SK-N-SH (cell line): ENCODE data around the gene PARP12. TPM values are rescaled to one million over a fixed set of nuclear protein-coding genes. Genes with fewer than 3 reads are reported as not detected.

ENCODE experiments used
- CTCF ChIA-PET: fragments of 300-600, 350-600 bp; formaldehyde crosslinking; extraction: SDS; loops from one replicate; lab custom pipeline; 2021; lab: Yijun Ruan, JAX
- POLR2A ChIA-PET: fragments of 350-600 bp; sonication (Branson Sonifier 250); formaldehyde crosslinking; extraction: SDS; loops from one replicate; lab custom pipeline; 2020; ENCODE audit warnings: antibody characterized with exemption, inconsistent platforms; lab: Yijun Ruan, JAX
- DNase-seq: peaks from one replicate; pipeline ENCODE4 v3.0.0; 2012
- H2AFZ ChIP-seq: fragments of 200-600 bp; sonication (generic); 2 replicates; pipeline ENCODE4 v1.8.1; 2016; ENCODE audit warnings: antibody characterized with exemption, mild to moderate bottlenecking, low read depth
- H3F3A ChIP-seq: fragments of 200-600 bp; sonication (generic); replicated peaks from 2 replicates; pipeline ENCODE3; 2016; ENCODE audit warnings: antibody characterized with exemption, mild to moderate bottlenecking; ENCODE audit not compliant: insufficient read depth
- H3K27ac ChIP-seq, 2 experiments: fragments of 200-500 bp in 1 of 2; fragments of 200-600 bp in 1 of 2; sonication (Bioruptor generic) in 1 of 2; sonication (generic), shearing (Covaris generic) in 1 of 2; 2 replicates each; pipeline versions ENCODE4 v1.5.1 to v1.6.1; 2014 to 2016; ENCODE audit warnings: low read depth in 2 of 2, inconsistent platforms in 1 of 2, low read length in 1 of 2, mild to moderate bottlenecking in 1 of 2, mixed read lengths in 1 of 2
- H3K27me3 ChIP-seq: fragments of 200-600 bp; sonication (generic), shearing (Covaris generic); 2 replicates; pipeline ENCODE4 v1.6.1; 2016; ENCODE audit warnings: mixed run types; ENCODE audit not compliant: insufficient read depth
- H3K36me3 ChIP-seq, 2 experiments: fragments of 200-500 bp in 1 of 2; fragments of 200-600 bp in 1 of 2; sonication (Bioruptor generic) in 1 of 2; sonication (generic) in 1 of 2; replicated peaks in 1 of 2; 2 replicates each; pipeline versions ENCODE3 to v1.5.1; 2014 to 2016; ENCODE audit warnings: low read length in 1 of 2, mild to moderate bottlenecking in 1 of 2; ENCODE audit not compliant: insufficient read depth in 2 of 2, control insufficient read depth in 1 of 2
- H3K4me1 ChIP-seq, 2 experiments: fragments of 200-500 bp in 1 of 2; fragments of 200-600 bp in 1 of 2; sonication (Bioruptor generic) in 1 of 2; sonication (generic), shearing (Covaris generic) in 1 of 2; 2 replicates each; pipeline versions ENCODE4 v1.5.1 to v1.6.1; 2014 to 2016; ENCODE audit warnings: low read depth in 1 of 2, low read length in 1 of 2, mixed run types in 1 of 2; ENCODE audit not compliant: insufficient read depth in 2 of 2, control insufficient read depth in 1 of 2
- H3K4me2 ChIP-seq: fragments of 200-600 bp; sonication (generic), shearing (Covaris generic); 2 replicates; pipeline ENCODE4 v1.6.1; 2017; ENCODE audit warnings: mixed run types
- H3K4me3 ChIP-seq, 2 experiments: fragments of 200-500 bp in 1 of 2; fragments of 200-600 bp in 1 of 2; sonication (Bioruptor generic) in 1 of 2; sonication (generic), shearing (Covaris generic) in 1 of 2; 2 replicates each; pipeline versions ENCODE4 v1.5.1 to v1.8.1; 2014 to 2016; ENCODE audit warnings: low read depth in 2 of 2, inconsistent platforms in 1 of 2, low read length in 1 of 2, mild to moderate bottlenecking in 1 of 2, mixed read lengths in 1 of 2, moderate library complexity in 1 of 2
- H3K79me2 ChIP-seq: fragments of 200-600 bp; sonication (generic); 2 replicates; pipeline ENCODE4 v1.8.1; 2017; ENCODE audit warnings: mild to moderate bottlenecking; ENCODE audit not compliant: insufficient read depth
- H3K9ac ChIP-seq: fragments of 200-600 bp; sonication (generic); 2 replicates; pipeline ENCODE4 v1.6.1; 2017; ENCODE audit warnings: mixed run types
- H3K9me2 ChIP-seq: fragments of 200-600 bp; sonication (generic); 2 replicates; pipeline ENCODE4 v1.6.1; 2017; ENCODE audit warnings: mixed run types
- H3K9me3 ChIP-seq: fragments of 200-600 bp; sonication (generic); 2 replicates; pipeline ENCODE4 v1.6.1; 2017; ENCODE audit warnings: mixed run types, mild to moderate bottlenecking, moderate library complexity
- H4K20me1 ChIP-seq: fragments of 200-600 bp; sonication (generic); 2 replicates; pipeline ENCODE4 v1.6.1; 2017; ENCODE audit warnings: mild to moderate bottlenecking, mixed run types; ENCODE audit not compliant: insufficient read depth
- FOSL2 ChIP-seq: IDR thresholded peaks from 2 replicates; pipeline ENCODE4 v1.4.0; 2012; ENCODE audit warnings: low read depth, mild to moderate bottlenecking, moderate library complexity, borderline replicate concordance
- MXI1 ChIP-seq: IDR thresholded peaks from 2 replicates; pipeline ENCODE4 v1.6.1; 2012; ENCODE audit warnings: mild to moderate bottlenecking, low read depth, low read length, improper control_type of control experiment
- RCOR1 ChIP-seq: fragments of 150-350 bp; IDR thresholded peaks from 2 replicates; pipeline ENCODE4 v1.6.1; 2017; ENCODE audit warnings: antibody characterized with exemption, low read length
- RXRA ChIP-seq: IDR thresholded peaks from 2 replicates; pipeline ENCODE4 v1.4.0; 2012; ENCODE audit warnings: low read depth, mild to moderate bottlenecking, borderline replicate concordance
- TEAD4 ChIP-seq: IDR thresholded peaks from 2 replicates; pipeline ENCODE4 v1.4.0; 2012; ENCODE audit warnings: mild to moderate bottlenecking, borderline replicate concordance; ENCODE audit not compliant: insufficient read depth
- ZBTB33 ChIP-seq: IDR thresholded peaks from 2 replicates; pipeline ENCODE4 v1.4.0; 2012; ENCODE audit warnings: low read depth, borderline replicate concordance
- WGBS: methylation state at CpG from one replicate; pipeline ENCODE4 v1.1.6; 2017; ENCODE audit warnings: low lambda C conversion rate; 5-methylcytosine and 5-hydroxymethylcytosine counted together
- polyA plus RNA-seq, 3 experiments: library from polyadenylated mRNA; depleted of rRNA; stranded (reverse); fragments of >200 nt; gene quantifications; 2 replicates each; pipeline ENCODE4 v1.2.3, GENCODE V29; 2012
- small RNA-seq, 7 experiments: library from RNA; depleted of rRNA; stranded (forward); fragments of <200 nt; gene quantifications; one replicate each; pipeline ENCODE3, GENCODE V24; 2012

The PARP12 gene
- polyA plus RNA-seq, 1 of the 3 experiments (the other 2 are of a cell fraction), result 17.7 TPM

- H3K4me2 ChIP-seq, result no peak overlapping the region
- no peaks in the 10 kb centered on the region for H3K4me1 ChIP-seq
- DNase-seq, result no peak
- no peaks in the 10 kb centered on the region for H3K79me2 ChIP-seq
- ChIA-PET CTCF (interaction anchor here (1.2 to 1.8 kb wide), 6 partner anchors 24 to 475 kb away, joined by 3 to 9 read pairs (median 4); no protein-coding TSS in a partner anchor), POLR2A (no interaction called here)
- no peak overlapping the region for H2AFZ ChIP-seq
- H3K27me3 ChIP-seq, result peaks cover 27% of the 10 kb centered on the region
- no peaks in the 10 kb centered on the region for H3F3A ChIP-seq
- H4K20me1 ChIP-seq, result no peaks in the 10 kb centered on the region
- H3K9ac ChIP-seq, result no peak overlapping the region
- TF ChIP-seq RCOR1, result no peak
- TF ChIP-seq ZBTB33, result no peak
- TF ChIP-seq MXI1, result no peak
- TF ChIP-seq RXRA, result no peak
- no peak for TF ChIP-seq TEAD4
- TF ChIP-seq FOSL2, result no peak
- no peaks in the 10 kb centered on the region for H3K9me3 ChIP-seq
- WGBS, result 82% methylated on average over 13 of the region's 13 CpGs
- no peaks in the 10 kb centered on the region for H3K36me3 ChIP-seq
- H3K27ac ChIP-seq, result no peak overlapping the region
- no peak overlapping the region for H3K4me3 ChIP-seq
- H3K9me2 ChIP-seq, result no peaks in the 10 kb centered on the region
These were observed 88.5 kb downstream of the PARP12 start for GRCh38 chr7:139974179-139974811.

Small RNA genes lying within 50 kb of the gene (small RNA-seq; reads per million reads assigned to genes)
- 0 reads per million in 7 experiments for gene RF00019

Other genes starting within 250 kb of the PARP12 start
- 4.4 and 4.8 TPM in 2 replicates for gene TBXAS1, start 233.7 kb downstream of the PARP12 start, polyA plus RNA-seq (2012; rRNA removed)
- 0.94 and 1.1 TPM in 2 replicates for gene KDM7A, start 114.0 kb upstream of the PARP12 start, polyA plus RNA-seq (2012; rRNA removed)